ENCODE measurements around the gene KCNJ4.

DNA sequence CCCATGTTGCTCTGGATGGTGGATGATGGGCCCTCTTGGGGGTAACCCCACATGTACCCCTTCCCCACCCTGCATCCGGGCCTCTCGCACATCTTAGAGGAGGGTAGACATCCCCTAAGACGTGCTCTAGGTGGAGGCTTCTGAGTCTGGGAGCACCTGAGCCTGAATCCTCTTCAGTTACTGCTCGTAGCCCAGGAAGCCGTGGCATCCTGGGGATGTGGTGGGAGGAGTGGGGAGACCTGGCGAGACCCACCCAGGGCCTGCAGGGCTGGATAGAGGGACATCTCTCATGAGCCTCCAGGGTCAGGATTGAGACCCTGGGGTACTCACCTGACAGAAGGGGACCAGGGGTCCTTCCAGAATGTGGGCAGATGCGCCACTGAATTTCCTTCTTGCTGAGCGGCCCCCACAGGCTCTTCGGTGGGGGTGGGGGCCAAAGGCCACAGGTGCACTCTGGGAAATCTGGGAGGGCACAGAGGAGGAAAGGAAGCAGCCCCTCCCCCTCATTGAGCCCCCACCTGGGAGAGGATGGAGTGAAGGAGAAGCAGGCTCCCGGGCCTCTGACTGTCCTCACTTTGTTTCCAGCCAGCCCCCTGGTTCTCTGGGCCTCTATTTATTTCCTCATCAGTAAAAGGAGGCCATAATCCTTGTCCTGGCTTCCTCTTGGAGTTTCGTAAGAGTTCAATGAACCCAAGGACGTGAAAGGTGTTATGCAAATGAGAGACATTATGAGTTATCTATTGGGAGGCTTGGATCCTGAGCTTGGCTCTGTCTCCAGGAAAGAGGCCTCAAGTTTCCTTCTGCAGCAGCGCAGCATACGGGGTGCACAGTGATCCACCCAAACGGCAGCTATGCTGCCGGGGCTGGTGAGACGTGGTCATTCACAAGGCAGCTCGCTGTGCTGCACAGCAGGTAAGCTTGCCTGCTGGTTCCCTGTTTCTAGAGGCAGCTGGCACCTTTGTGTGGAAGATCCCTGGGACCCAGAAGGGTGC, 31.2 kb downstream of the KCNJ4 start:
- TF ChIP-seq, protein P1, sequence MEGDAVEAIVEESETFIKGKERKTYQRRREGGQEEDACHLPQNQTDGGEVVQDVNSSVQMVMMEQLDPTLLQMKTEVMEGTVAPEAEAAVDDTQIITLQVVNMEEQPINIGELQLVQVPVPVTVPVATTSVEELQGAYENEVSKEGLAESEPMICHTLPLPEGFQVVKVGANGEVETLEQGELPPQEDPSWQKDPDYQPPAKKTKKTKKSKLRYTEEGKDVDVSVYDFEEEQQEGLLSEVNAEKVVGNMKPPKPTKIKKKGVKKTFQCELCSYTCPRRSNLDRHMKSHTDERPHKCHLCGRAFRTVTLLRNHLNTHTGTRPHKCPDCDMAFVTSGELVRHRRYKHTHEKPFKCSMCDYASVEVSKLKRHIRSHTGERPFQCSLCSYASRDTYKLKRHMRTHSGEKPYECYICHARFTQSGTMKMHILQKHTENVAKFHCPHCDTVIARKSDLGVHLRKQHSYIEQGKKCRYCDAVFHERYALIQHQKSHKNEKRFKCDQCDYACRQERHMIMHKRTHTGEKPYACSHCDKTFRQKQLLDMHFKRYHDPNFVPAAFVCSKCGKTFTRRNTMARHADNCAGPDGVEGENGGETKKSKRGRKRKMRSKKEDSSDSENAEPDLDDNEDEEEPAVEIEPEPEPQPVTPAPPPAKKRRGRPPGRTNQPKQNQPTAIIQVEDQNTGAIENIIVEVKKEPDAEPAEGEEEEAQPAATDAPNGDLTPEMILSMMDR (IDR thresholded peaks at IDR 0.05) = no peak
- no peak for TF ChIP-seq EZH2 (IDR thresholded peaks at IDR 0.05)

All from neural progenitor cell (in vitro differentiated cells).